HG03457 (cell line): ENCODE data around the gene POFUT1.

Experiments used
- ATAC-seq: cut with Tn5 transposase; IDR thresholded peaks from one replicate; pipeline ENCODE4 v1.9.1; 2021; ENCODE audit warnings: moderate number of reproducible peaks; ENCODE audit not compliant: unreplicated experiment

POFUT1 gene

GRCh38 chr20:32205843-32206759 is 1.6 kb upstream of the POFUT1 start:
- ATAC-seq: no peak

GRCh38 chr20:32206760-32207625 is 687 bp upstream of the POFUT1 start:
- ATAC-seq: no peak

GRCh38 chr20:32208499-32209154 is 947 bp downstream of the POFUT1 start:
- ATAC-seq: no peak

- no peak for ATAC-seq
These were observed 2.3 kb downstream of the POFUT1 start for GRCh38 chr20:32209850-32210605.

GRCh38 chr20:32213870-32214269 is 6.2 kb downstream of the POFUT1 start:
- ATAC-seq: no peak

GRCh38 chr20:32215147-32215546 is 7.5 kb downstream of the POFUT1 start:
- no peak for ATAC-seq

- no peak for ATAC-seq
These were observed 8.0 kb downstream of the POFUT1 start for GRCh38 chr20:32215729-32216128.

- no peak for ATAC-seq
These were observed 8.8 kb downstream of the POFUT1 start for GRCh38 chr20:32216179-32217142.

- ATAC-seq: no peak
These were observed 10.6 kb downstream of the POFUT1 start for GRCh38 chr20:32218156-32218900.

GRCh38 chr20:32224463-32224862 is 16.8 kb downstream of the POFUT1 start:
- ATAC-seq: no peak

- no peak for ATAC-seq
These were observed 18.7 kb downstream of the POFUT1 start for GRCh38 chr20:32226391-32226790.

- no peak for ATAC-seq
These were observed 19.6 kb downstream of the POFUT1 start for GRCh38 chr20:32227306-32227705.

GRCh38 chr20:32227744-32228688 is 20.3 kb downstream of the POFUT1 start:
- ATAC-seq: no peak

GRCh38 chr20:32229251-32229747 is 21.6 kb downstream of the POFUT1 start:
- no peak for ATAC-seq

- no peak for ATAC-seq
These were observed 23.0 kb downstream of the POFUT1 start for GRCh38 chr20:32230707-32231106.

- ATAC-seq: no peak
These were observed 23.6 kb downstream of the POFUT1 start for GRCh38 chr20:32231245-32231644.

- ATAC-seq: no peak
These were observed 24.2 kb downstream of the POFUT1 start for GRCh38 chr20:32231847-32232246.
